Measurements from ENCODE around the gene C1RL. TPM values are rescaled to one million over a fixed set of nuclear protein-coding genes. Genes with fewer than 3 reads are reported as not detected.
A peak's percentile ranks its signal among the peaks of the same experiment; 100 is the strongest.

C1RL gene
- total RNA-seq, 1 donor from 2014 or later, result 11.0 TPM

DNA sequence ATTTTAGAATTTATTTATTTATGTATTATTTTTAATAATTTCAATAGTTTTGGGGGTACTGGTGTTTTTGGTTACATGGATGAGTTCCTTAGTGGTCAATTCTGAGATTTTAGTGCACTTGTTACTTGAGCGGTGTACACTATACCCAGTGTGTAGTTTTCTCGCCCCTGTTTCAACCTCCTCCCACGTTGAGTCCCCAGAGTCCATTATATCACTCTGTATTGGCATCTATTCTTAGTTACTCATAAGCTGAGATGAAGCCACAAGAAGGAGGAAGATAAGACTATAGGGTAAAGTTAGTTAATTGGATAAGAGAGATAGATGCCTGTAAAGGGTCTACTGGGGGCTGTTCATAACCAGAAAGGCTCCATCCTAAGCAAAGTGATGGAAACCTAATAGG lies 44.5 kb downstream of the C1RL start:
- FAIRE-seq, result no peak

DNA sequence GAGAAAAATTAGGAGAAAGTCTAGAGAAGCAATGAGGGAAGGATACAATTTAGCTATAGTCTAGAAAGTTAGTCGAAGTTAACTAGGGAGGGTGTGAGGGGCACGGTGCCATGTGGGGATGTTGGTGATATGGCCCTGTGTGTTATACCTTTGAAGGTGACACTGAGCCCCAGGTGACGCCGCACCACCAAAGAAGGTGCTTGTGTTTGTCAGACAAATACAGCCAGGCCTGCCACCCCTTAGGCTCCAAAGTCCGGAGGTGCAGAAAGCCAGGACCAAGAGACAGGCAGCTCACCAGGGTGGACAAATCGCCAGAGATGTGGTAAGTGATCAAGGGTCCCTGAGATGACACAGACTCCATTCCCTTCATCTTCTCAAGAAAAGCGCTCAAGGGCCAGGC lies 47.4 kb downstream of the C1RL start:
- H2AFZ ChIP-seq (ENCODE audit: low read depth, low read length), result no peak overlapping the region
- H3K27ac Mint-ChIP-seq (ENCODE audit: unreplicated experiment), result no peak overlapping the region
- no peaks in the 10 kb centered on the region for H3K36me3 ChIP-seq (ENCODE audit: insufficient read depth, low read length)
- FAIRE-seq (no peak), DNase-seq (ENCODE audit: low read depth) (no peak)
- H3K4me1 Mint-ChIP-seq (ENCODE audit: low read depth, unreplicated experiment), result peaks cover 8% of the 10 kb centered on the region
- peaks cover 33% of the 10 kb centered on the region for H3K27me3 Mint-ChIP-seq (ENCODE audit: low read depth, unreplicated experiment)
- no peaks in the 10 kb centered on the region for H3K79me2 ChIP-seq (ENCODE audit: insufficient read depth, low read length)
- no peaks in the 10 kb centered on the region for H3K9me3 ChIP-seq (ENCODE audit: insufficient read depth, low read depth, low read length)
- H3K4me3 Mint-ChIP-seq (ENCODE audit: unreplicated experiment), result no peak overlapping the region
- no peak overlapping the region for H3K4me3 ChIP-seq (ENCODE audit: insufficient read depth, low read depth, low read length)
- no peak overlapping the region for H3K27ac ChIP-seq (ENCODE audit: low read depth, low read length)
- peaks cover 5% of the 10 kb centered on the region for H3K4me1 ChIP-seq (ENCODE audit: insufficient read depth, low read length)
- no peak overlapping the region for H3K4me2 ChIP-seq (ENCODE audit: low read length)
- peaks cover 20% of the 10 kb centered on the region for H3K27me3 ChIP-seq (ENCODE audit: insufficient read depth, low read length)
- peaks cover under 1% of the 10 kb centered on the region for H3K9me3 Mint-ChIP-seq (ENCODE audit: unreplicated experiment)
- no peaks in the 10 kb centered on the region for H3K36me3 Mint-ChIP-seq (ENCODE audit: low read depth, unreplicated experiment)
- TF ChIP-seq, protein P1, sequence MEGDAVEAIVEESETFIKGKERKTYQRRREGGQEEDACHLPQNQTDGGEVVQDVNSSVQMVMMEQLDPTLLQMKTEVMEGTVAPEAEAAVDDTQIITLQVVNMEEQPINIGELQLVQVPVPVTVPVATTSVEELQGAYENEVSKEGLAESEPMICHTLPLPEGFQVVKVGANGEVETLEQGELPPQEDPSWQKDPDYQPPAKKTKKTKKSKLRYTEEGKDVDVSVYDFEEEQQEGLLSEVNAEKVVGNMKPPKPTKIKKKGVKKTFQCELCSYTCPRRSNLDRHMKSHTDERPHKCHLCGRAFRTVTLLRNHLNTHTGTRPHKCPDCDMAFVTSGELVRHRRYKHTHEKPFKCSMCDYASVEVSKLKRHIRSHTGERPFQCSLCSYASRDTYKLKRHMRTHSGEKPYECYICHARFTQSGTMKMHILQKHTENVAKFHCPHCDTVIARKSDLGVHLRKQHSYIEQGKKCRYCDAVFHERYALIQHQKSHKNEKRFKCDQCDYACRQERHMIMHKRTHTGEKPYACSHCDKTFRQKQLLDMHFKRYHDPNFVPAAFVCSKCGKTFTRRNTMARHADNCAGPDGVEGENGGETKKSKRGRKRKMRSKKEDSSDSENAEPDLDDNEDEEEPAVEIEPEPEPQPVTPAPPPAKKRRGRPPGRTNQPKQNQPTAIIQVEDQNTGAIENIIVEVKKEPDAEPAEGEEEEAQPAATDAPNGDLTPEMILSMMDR (IDR thresholded peaks at IDR 0.05; ENCODE audit: insufficient read depth, low read depth, low read length), result no peak
- TF ChIP-seq EZH2 (IDR thresholded peaks at IDR 0.05; ENCODE audit: insufficient read depth, low read length), result no peak
- no peaks in the 10 kb centered on the region for H4K20me1 ChIP-seq (ENCODE audit: insufficient read depth, low read length)
- no peak overlapping the region for H3K9ac ChIP-seq (ENCODE audit: low read length)

More for the DNA sequence above, 44.5 kb downstream of the C1RL start:
- Histone ChIP-seq H3K9ac (ENCODE audit: low read length) (no peak overlapping the region), H3K4me3 (ENCODE audit: insufficient read depth, low read depth, low read length) (no peak overlapping the region), H3K4me1 (ENCODE audit: insufficient read depth, low read length) (peaks cover 5% of the 10 kb centered on the region), H3K4me2 (ENCODE audit: low read length) (no peak overlapping the region), H3K9me3 (ENCODE audit: insufficient read depth, low read depth, low read length) (no peaks in the 10 kb centered on the region), H4K20me1 (ENCODE audit: insufficient read depth, low read length) (no peaks in the 10 kb centered on the region), H3K36me3 (ENCODE audit: insufficient read depth, low read length) (no peaks in the 10 kb centered on the region), H3K27ac (ENCODE audit: low read depth, low read length) (no peak overlapping the region), H3K27me3 (ENCODE audit: insufficient read depth, low read length) (peaks cover 20% of the 10 kb centered on the region), H2AFZ (ENCODE audit: low read depth, low read length) (no peak overlapping the region), H3K79me2 (ENCODE audit: insufficient read depth, low read length) (no peaks in the 10 kb centered on the region)
- Mint-ChIP-seq H3K27me3 (ENCODE audit: low read depth, unreplicated experiment) (peaks cover 46% of the 10 kb centered on the region), H3K4me3 (ENCODE audit: unreplicated experiment) (no peak overlapping the region), H3K4me1 (ENCODE audit: low read depth, unreplicated experiment) (peaks cover 16% of the 10 kb centered on the region), H3K27ac (ENCODE audit: unreplicated experiment) (no peak overlapping the region), H3K9me3 (ENCODE audit: unreplicated experiment) (peaks cover 2% of the 10 kb centered on the region), H3K36me3 (ENCODE audit: low read depth, unreplicated experiment) (no peaks in the 10 kb centered on the region)
- DNase-seq (ENCODE audit: low read depth), result no peak
- TF ChIP-seq, protein P1 (IDR thresholded peaks at IDR 0.05; ENCODE audit: insufficient read depth, low read depth, low read length), result no peak
- TF ChIP-seq EZH2 (IDR thresholded peaks at IDR 0.05; ENCODE audit: insufficient read depth, low read length), result no peak

DNA sequence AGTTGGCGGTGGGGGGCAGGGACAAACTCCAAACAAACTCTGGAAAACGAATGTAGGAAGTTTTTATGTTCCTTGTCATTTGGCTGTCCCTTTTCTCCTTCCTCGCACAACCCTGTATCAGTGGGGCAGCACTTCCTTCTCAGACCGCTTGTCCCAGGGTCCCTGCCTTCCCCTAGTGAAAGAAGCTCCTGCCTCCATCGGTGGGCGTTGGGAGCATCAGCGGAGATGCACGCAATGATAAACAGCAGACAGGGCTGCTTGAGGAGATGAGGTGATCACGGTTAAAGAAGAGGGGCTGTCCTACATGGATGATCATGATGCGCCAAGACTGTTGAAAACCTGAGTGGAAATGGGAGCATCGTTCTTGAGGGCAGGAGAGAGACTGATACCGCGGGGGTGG lies 47.9 kb downstream of the C1RL start:
- no peak overlapping the region for H2AFZ ChIP-seq (ENCODE audit: low read depth, low read length)
- H3K27ac Mint-ChIP-seq (ENCODE audit: unreplicated experiment), result peak overlapping the region; percentile 30
- no peaks in the 10 kb centered on the region for H4K20me1 ChIP-seq (ENCODE audit: insufficient read depth, low read length)
- H3K9me3 Mint-ChIP-seq (ENCODE audit: unreplicated experiment), result no peaks in the 10 kb centered on the region
- no peak overlapping the region for H3K9ac ChIP-seq (ENCODE audit: low read length)
- no peaks in the 10 kb centered on the region for H3K36me3 Mint-ChIP-seq (ENCODE audit: low read depth, unreplicated experiment)
- no peak overlapping the region for H3K4me2 ChIP-seq (ENCODE audit: low read length)
- FAIRE-seq (no peak), DNase-seq (ENCODE audit: low read depth) (no peak)
- peaks cover 32% of the 10 kb centered on the region for H3K27me3 Mint-ChIP-seq (ENCODE audit: low read depth, unreplicated experiment)
- no peaks in the 10 kb centered on the region for H3K36me3 ChIP-seq (ENCODE audit: insufficient read depth, low read length)
- H3K4me1 Mint-ChIP-seq (ENCODE audit: low read depth, unreplicated experiment), result peaks cover 8% of the 10 kb centered on the region
- TF ChIP-seq, protein P1 (IDR thresholded peaks at IDR 0.05; ENCODE audit: insufficient read depth, low read depth, low read length), result no peak
- no peak for TF ChIP-seq EZH2 (IDR thresholded peaks at IDR 0.05; ENCODE audit: insufficient read depth, low read length)
- H3K27ac ChIP-seq (ENCODE audit: low read depth, low read length), result no peak overlapping the region
- H3K79me2 ChIP-seq (ENCODE audit: insufficient read depth, low read length), result no peaks in the 10 kb centered on the region
- H3K4me3 ChIP-seq (ENCODE audit: insufficient read depth, low read depth, low read length), result no peak overlapping the region
- peaks cover 19% of the 10 kb centered on the region for H3K27me3 ChIP-seq (ENCODE audit: insufficient read depth, low read length)
- H3K4me3 Mint-ChIP-seq (ENCODE audit: unreplicated experiment), result no peak overlapping the region
- peaks cover 5% of the 10 kb centered on the region for H3K4me1 ChIP-seq (ENCODE audit: insufficient read depth, low read length)
- no peaks in the 10 kb centered on the region for H3K9me3 ChIP-seq (ENCODE audit: insufficient read depth, low read depth, low read length)

Data from astrocyte (in vitro differentiated cells and primary cell).